ENCODE data around the gene ASTL. TPM values are rescaled to one million over a fixed set of nuclear protein-coding genes. Genes with fewer than 3 reads are reported as not detected.

The ASTL gene
- total and polyA plus RNA-seq, 2 of the 13 experiments (the other 11 are each of a cell fraction or from before 2014, with no cell fraction given): not detected

DNA sequence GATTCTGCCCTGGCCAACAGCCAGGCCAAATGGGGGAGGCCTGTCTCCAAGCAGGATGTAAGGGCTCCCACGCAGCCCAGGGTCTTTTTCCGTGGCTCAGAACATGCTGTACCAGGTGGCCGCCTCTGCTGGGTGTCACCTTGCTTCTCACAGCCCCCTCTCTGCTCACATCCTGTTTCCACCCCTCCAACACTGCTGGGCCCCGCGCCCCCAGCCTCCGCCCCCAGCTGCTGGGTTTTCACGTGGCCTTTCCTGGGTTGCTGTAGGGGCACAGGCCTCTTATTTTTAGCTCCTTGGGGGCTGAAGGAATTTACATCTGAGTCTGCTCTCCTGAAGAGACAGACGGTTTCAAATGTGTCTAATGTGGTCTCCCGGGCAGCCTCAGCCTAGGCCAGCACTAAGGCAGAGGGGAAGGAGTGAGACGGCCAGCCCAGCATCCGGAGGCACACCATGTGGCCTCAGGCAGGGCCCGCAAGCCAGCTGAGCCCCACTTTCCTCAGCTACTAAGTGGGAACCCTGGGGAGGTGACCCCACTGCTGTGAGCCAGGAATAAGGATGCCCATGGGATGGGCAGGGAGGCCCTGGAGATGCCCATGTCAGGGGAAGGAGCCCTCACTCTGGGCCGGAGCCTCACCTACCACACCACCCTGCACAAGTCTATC lies 25.6 kb upstream of the ASTL start:
- Histone ChIP-seq H3K9ac (ENCODE audit: insufficient read depth, low read depth, low read length) (no peak overlapping the region), H3K27ac (ENCODE audit: extremely low read length, insufficient read depth, low read length) (no peak overlapping the region), H3K4me1 (ENCODE audit: insufficient read depth, low read length) (peaks cover 25% of the 10 kb centered on the region), H3K9me3 (ENCODE audit: low read length) (no peaks in the 10 kb centered on the region), H3K4me2 (ENCODE audit: low read depth, low read length) (peak overlapping the region; percentile 38; the same call in 1 of the 2 replicates), H2AFZ (ENCODE audit: low read length) (peak overlapping the region; percentile 9), H3K79me2 (ENCODE audit: insufficient read depth, low read length) (no peaks in the 10 kb centered on the region), H3K27me3 (ENCODE audit: control insufficient read depth in 1 of 2, insufficient read depth in 2 of 2, low read length in 2 of 2) (peaks cover 1 to 29% of the 10 kb centered on the region in 2 experiments; a peak in 4 of 5 replicates), H4K20me1 (ENCODE audit: insufficient read depth, low read length) (no peaks in the 10 kb centered on the region), H3K4me3 (replicated peaks in 1 of 3; ENCODE audit: insufficient read depth in 1 of 3, low read depth in 2 of 3, low read length in 3 of 3) (peak overlapping the region in 1 of 3 experiments; percentile 17; a peak in 1 of 6 replicates), H3K36me3 (replicated peaks in 1 of 2; ENCODE audit: control insufficient read depth in 1 of 2, insufficient read depth in 2 of 2, low read length in 2 of 2) (no peaks in the 10 kb centered on the region)
- CTCF ChIA-PET (ENCODE audit: low intra/inter-chr PET ratio, low total read pairs): no interaction called here
- FAIRE-seq (no peak), DNase-seq (ENCODE audit: low spot score) (no peak), ATAC-seq (peak; percentile 41)
- intact Hi-C loops (cut with micrococcal nuclease; ENCODE audit: unreplicated experiment) (no loop called here), in situ Hi-C loops (cut with HindIII; ENCODE audit: extremely low pct_ligation_motif_present, low pct_unique_long_range_greater_than_20kb) (no loop called here)
- TF ChIP-seq KDM6A (CRISPR knock-in tag; IDR thresholded peaks at IDR 0.05; ENCODE audit: low read depth) (no peak), ZFP36 (IDR thresholded peaks at IDR 0.05; ENCODE audit: borderline replicate concordance, low read depth, low read length, partially characterized antibody) (no peak), ZNF343 (CRISPR knock-in tag; IDR thresholded peaks at IDR 0.05) (no peak)
- BruUV-seq (replicated peaks): no TSS peak
- 40% methylated on average over 10 of the region's 13 CpGs for WGBS (ENCODE audit: low lambda C conversion rate)
- POLR2A ChIA-PET: no interaction called here

DNA sequence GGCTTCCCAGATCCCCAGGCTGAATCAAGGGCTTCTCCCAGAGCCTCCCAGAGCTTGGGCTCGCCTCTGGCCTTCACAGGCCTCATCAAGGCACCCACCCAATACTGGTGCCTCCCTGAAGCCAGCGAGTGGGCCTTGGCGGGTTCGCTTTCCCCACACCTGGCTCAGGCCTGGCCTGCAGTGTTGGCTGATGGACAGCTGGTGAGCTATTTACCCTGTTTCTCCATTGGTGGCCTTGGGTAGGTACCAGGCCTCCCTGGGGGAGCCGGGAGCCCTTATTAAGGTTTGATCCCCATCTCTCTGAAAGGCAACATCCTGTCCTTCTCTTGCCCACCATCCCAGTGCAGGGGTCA lies 25.1 kb upstream of the ASTL start:
- ATAC-seq: peak; percentile 21; the same call in 2 of the 3 replicates
- DNase-seq (ENCODE audit: low spot score): no peak
- Histone ChIP-seq H2AFZ (ENCODE audit: low read length) (no peak overlapping the region), H3K27me3 (ENCODE audit: control insufficient read depth in 1 of 2, insufficient read depth in 2 of 2, low read length in 2 of 2) (peaks cover 3 to 34% of the 10 kb centered on the region in 2 experiments), H3K4me1 (ENCODE audit: insufficient read depth, low read length) (peaks cover 25% of the 10 kb centered on the region), H3K27ac (ENCODE audit: extremely low read length, insufficient read depth, low read length) (no peak overlapping the region), H3K4me3 (replicated peaks in 1 of 3; ENCODE audit: insufficient read depth in 1 of 3, low read depth in 2 of 3, low read length in 3 of 3) (no peak overlapping the region), H3K9me3 (ENCODE audit: low read length) (no peaks in the 10 kb centered on the region), H3K36me3 (replicated peaks in 1 of 2; ENCODE audit: control insufficient read depth in 1 of 2, insufficient read depth in 2 of 2, low read length in 2 of 2) (no peaks in the 10 kb centered on the region), H3K9ac (ENCODE audit: insufficient read depth, low read depth, low read length) (no peak overlapping the region), H3K79me2 (ENCODE audit: insufficient read depth, low read length) (no peaks in the 10 kb centered on the region), H3K4me2 (ENCODE audit: low read depth, low read length) (no peak overlapping the region), H4K20me1 (ENCODE audit: insufficient read depth, low read length) (no peaks in the 10 kb centered on the region)
- no TSS peak for BruUV-seq (replicated peaks)
- ChIA-PET CTCF (ENCODE audit: low intra/inter-chr PET ratio, low total read pairs) (no interaction called here), POLR2A (no interaction called here)
- 41% methylated on average over 5 of the region's 5 CpGs for WGBS (ENCODE audit: low lambda C conversion rate)
- in situ Hi-C loops (cut with HindIII; ENCODE audit: extremely low pct_ligation_motif_present, low pct_unique_long_range_greater_than_20kb): no loop called here
- intact Hi-C loops (cut with micrococcal nuclease; ENCODE audit: unreplicated experiment): no loop called here
- no peak for FAIRE-seq
- no peak for TF ChIP-seq ZNF724P (CRISPR knock-in tag; IDR thresholded peaks at IDR 0.05; ENCODE audit: borderline replicate concordance)
- no peak for TF ChIP-seq ZNF670 (CRISPR knock-in tag; IDR thresholded peaks at IDR 0.05; ENCODE audit: borderline replicate concordance)
- TF ChIP-seq ZFP36L2 (CRISPR knock-in tag; IDR thresholded peaks at IDR 0.05): no peak
- TF ChIP-seq RARG (CRISPR knock-in tag; IDR thresholded peaks at IDR 0.05; ENCODE audit: low read depth): no peak
- no peak for TF ChIP-seq SP2 (CRISPR knock-in tag; IDR thresholded peaks at IDR 0.05)
- no peak for TF ChIP-seq ZSCAN25 (CRISPR knock-in tag; IDR thresholded peaks at IDR 0.05)
- no peak for TF ChIP-seq AGO1 (IDR thresholded peaks at IDR 0.05; ENCODE audit: low read depth, low read length, poor library complexity, severe bottlenecking)
- TF ChIP-seq, protein P1, sequence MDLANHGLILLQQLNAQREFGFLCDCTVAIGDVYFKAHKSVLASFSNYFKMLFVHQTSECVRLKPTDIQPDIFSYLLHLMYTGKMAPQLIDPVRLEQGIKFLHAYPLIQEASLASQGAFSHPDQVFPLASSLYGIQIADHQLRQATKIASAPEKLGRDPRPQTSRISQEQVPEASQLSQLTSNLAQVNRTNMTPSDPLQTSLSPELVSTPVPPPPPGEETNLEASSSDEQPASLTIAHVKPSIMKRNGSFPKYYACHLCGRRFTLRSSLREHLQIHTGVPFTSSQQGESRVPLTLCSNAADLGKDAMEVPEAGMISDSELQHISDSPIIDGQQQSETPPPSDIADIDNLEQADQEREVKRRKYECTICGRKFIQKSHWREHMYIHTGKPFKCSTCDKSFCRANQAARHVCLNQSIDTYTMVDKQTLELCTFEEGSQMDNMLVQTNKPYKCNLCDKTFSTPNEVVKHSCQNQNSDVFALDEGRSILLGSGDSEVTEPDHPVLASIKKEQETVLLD (CRISPR knock-in tag; IDR thresholded peaks at IDR 0.05; ENCODE audit: low read depth): no peak
- TF ChIP-seq SMAD9 (CRISPR knock-in tag; IDR thresholded peaks at IDR 0.05): no peak
- TF ChIP-seq ISL2 (CRISPR knock-in tag; IDR thresholded peaks at IDR 0.05): no peak
- TF ChIP-seq, protein P2, sequence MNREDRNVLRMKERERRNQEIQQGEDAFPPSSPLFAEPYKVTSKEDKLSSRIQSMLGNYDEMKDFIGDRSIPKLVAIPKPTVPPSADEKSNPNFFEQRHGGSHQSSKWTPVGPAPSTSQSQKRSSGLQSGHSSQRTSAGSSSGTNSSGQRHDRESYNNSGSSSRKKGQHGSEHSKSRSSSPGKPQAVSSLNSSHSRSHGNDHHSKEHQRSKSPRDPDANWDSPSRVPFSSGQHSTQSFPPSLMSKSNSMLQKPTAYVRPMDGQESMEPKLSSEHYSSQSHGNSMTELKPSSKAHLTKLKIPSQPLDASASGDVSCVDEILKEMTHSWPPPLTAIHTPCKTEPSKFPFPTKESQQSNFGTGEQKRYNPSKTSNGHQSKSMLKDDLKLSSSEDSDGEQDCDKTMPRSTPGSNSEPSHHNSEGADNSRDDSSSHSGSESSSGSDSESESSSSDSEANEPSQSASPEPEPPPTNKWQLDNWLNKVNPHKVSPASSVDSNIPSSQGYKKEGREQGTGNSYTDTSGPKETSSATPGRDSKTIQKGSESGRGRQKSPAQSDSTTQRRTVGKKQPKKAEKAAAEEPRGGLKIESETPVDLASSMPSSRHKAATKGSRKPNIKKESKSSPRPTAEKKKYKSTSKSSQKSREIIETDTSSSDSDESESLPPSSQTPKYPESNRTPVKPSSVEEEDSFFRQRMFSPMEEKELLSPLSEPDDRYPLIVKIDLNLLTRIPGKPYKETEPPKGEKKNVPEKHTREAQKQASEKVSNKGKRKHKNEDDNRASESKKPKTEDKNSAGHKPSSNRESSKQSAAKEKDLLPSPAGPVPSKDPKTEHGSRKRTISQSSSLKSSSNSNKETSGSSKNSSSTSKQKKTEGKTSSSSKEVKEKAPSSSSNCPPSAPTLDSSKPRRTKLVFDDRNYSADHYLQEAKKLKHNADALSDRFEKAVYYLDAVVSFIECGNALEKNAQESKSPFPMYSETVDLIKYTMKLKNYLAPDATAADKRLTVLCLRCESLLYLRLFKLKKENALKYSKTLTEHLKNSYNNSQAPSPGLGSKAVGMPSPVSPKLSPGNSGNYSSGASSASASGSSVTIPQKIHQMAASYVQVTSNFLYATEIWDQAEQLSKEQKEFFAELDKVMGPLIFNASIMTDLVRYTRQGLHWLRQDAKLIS (CRISPR knock-in tag; IDR thresholded peaks at IDR 0.05): no peak
